ENCODE data around the gene MAD2L1BP.
"Not testable (repeated sequence)": the region's sequence is repeated elsewhere in the genome, so short reads cannot be mapped to it uniquely, and the experiment has no call there.

The MAD2L1BP gene, protein sequence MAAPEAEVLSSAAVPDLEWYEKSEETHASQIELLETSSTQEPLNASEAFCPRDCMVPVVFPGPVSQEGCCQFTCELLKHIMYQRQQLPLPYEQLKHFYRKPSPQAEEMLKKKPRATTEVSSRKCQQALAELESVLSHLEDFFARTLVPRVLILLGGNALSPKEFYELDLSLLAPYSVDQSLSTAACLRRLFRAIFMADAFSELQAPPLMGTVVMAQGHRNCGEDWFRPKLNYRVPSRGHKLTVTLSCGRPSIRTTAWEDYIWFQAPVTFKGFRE

GRCh38 chr6:43635387-43636307 lies at the start of gene MAD2L1BP:
Gene MAD2L1BP, plus strand, starts transcription at chr6:43635840. Its CDS starts 36 bp downstream, at chr6:43635876.
- DNase-seq (ENCODE audit: low spot score): peak; percentile 81

- DNase-seq (ENCODE audit: low spot score): no peak
Measured at GRCh38 chr6:43588194-43588593, 47.4 kb upstream of the MAD2L1BP start.

DNA sequence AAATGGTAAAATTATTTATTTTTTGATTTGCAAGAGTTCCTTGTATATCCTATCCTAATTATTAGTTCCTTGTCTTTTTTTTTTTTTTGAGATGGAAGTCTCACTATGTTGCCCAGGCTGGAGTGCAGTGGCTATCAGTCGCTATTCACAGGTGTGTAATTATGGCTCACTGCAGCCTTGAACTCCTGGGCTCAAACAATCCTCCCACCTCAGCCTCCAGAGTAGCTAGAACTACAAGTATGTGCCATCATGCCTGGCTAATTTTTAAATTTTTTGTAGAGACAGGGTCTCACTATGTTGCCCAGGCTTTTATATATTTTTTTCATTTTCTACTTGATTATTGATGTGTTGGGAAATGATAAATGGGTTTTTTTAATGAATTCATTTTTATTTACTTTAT lies 46.1 kb upstream of the MAD2L1BP start:
- not testable (repeated sequence) for DNase-seq (ENCODE audit: low spot score)

- no peak for DNase-seq (ENCODE audit: low spot score)
Measured at GRCh38 chr6:43593938-43594337, 41.7 kb upstream of the MAD2L1BP start.

GRCh38 chr6:43600595-43600994 lies 35.0 kb upstream of the MAD2L1BP start:
- no peak for DNase-seq (ENCODE audit: low spot score)

- DNase-seq (ENCODE audit: low spot score): no peak
Measured at GRCh38 chr6:43604174-43604573, 31.5 kb upstream of the MAD2L1BP start.

- no peak for DNase-seq (ENCODE audit: low spot score)
Measured at GRCh38 chr6:43606019-43606418, 29.6 kb upstream of the MAD2L1BP start.

DNA sequence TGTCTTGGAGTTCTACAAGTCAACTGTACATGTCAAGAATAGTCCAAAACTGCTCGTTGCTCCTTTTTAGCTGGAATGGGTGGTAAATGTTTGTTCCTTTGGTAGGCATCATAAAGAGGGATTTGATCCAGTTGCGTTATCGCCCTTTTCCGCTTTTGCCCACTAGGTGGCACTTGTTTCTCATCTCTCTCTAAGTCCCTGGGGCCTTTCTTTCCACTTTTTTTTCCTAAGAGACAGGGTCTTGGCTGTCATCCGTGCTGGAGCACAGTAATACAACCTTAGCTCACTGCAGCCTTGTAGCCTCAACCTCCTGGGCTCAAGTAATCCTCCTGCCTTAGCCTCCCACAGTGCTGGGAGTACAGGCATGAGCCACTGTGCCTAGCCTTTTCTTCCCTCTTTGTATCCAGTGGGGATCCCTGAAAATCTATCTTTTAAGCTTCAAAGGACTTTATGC lies 27.3 kb upstream of the MAD2L1BP start:
- peak; percentile 58 for DNase-seq (ENCODE audit: low spot score)

- DNase-seq (ENCODE audit: low spot score): peak; percentile 18
Measured at GRCh38 chr6:43608807-43609206, 26.8 kb upstream of the MAD2L1BP start.

DNA sequence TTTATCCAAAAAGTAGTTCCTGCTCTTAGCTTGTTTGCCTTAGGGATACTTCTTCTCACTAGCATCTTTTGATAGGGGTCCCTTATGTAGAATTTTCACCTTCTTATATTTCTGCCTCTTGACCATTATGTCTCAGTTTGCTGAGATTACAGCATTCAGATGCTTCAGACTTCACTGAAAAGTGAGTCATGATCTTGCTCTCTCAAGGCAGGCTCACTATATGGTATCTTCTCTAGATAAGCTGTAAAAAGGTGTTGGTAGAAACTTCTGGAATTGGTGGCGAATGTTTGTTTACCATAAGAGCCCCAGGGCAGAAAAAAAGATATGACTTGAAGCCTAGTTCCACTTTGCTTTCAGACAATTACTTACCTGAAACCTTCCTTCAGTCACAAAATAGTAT lies 26.2 kb upstream of the MAD2L1BP start:
- DNase-seq (ENCODE audit: low spot score): no peak

DNA sequence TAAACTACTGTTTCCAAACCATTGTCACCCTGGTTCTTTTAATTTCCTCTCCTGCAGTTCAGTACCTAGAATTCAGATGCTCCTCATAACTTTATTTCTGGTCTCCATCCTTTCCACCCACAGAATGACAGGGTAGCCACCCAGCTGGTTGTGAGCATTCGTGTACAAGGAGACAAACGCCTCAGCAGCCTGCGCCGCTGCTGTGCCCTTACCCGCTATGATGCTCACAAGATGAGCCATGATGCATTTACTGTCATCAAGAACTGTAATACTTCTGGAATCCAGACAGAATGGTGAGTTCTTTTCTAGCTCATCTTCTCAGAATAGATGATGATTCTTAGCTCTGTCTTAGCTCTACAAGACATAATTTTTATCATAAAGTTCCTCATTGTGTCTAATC lies 25.2 kb upstream of the MAD2L1BP start:
- no peak for DNase-seq (ENCODE audit: low spot score)

DNA sequence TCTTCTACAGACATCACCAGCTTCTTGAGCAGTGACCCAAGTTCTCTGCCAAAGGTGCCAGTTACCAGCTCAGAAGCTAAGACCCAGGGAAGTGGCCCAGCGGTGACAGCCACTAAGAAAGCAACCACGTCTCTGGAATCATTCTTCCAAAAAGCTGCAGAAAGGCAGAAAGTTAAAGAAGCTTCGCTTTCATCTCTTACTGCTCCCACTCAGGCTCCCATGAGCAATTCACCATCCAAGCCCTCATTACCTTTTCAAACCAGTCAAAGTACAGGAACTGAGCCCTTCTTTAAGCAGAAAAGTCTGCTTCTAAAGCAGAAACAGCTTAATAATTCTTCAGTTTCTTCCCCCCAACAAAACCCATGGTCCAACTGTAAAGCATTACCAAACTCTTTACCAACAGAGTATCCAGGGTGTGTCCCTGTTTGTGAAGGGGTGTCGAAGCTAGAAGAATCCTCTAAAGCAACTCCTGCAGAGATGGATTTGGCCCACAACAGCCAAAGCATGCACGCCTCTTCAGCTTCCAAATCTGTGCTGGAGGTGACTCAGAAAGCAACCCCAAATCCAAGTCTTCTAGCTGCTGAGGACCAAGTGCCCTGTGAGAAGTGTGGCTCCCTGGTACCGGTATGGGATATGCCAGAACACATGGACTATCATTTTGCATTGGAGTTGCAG lies 21.8 kb upstream of the MAD2L1BP start:
- DNase-seq (ENCODE audit: low spot score): no peak

GRCh38 chr6:43614396-43614730 lies 21.3 kb upstream of the MAD2L1BP start:
- DNase-seq (ENCODE audit: low spot score): no peak

GRCh38 chr6:43616725-43617472 lies 18.7 kb upstream of the MAD2L1BP start:
- no peak for DNase-seq (ENCODE audit: low spot score)

GRCh38 chr6:43621078-43621835 lies 14.4 kb upstream of the MAD2L1BP start:
- DNase-seq (ENCODE audit: low spot score): no peak

DNA sequence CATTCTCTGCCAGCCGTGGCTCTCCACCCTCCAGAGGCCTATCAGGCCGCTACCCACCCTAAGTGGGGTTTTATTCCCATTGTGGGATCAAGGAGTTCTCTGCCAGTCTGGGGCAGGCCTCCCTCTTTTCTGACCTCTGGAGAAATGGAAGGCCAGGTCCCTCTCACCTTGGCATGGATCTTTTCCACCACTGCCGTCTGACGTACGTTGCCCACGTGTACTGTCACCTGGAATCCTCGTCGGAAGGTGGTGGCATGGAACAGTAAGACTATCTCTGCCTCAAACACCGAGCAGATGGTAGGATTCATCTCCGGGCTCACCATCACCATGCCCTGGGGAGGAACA lies 13.8 kb upstream of the MAD2L1BP start:
- no peak for DNase-seq (ENCODE audit: low spot score)

DNA sequence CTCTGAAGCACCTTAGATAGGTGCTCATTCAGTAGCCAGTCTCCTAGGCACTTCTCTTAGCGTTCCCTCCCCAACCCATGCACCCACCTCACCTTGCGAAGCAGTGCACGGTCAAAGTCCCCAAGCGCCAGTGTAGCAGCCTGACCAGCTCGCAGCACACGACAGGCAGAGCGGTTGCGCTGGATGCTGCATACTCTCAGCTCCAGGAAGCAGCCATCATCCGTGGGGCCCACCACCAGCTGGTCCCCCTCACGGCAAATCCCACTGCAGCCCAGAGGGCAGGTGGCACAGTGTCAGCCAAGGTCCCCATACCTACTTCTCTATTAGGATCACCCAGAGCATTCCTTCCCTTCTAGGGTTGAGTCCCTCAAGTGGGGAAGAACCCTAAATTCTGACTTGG lies 13.1 kb upstream of the MAD2L1BP start:
- no peak for DNase-seq (ENCODE audit: low spot score)

DNA sequence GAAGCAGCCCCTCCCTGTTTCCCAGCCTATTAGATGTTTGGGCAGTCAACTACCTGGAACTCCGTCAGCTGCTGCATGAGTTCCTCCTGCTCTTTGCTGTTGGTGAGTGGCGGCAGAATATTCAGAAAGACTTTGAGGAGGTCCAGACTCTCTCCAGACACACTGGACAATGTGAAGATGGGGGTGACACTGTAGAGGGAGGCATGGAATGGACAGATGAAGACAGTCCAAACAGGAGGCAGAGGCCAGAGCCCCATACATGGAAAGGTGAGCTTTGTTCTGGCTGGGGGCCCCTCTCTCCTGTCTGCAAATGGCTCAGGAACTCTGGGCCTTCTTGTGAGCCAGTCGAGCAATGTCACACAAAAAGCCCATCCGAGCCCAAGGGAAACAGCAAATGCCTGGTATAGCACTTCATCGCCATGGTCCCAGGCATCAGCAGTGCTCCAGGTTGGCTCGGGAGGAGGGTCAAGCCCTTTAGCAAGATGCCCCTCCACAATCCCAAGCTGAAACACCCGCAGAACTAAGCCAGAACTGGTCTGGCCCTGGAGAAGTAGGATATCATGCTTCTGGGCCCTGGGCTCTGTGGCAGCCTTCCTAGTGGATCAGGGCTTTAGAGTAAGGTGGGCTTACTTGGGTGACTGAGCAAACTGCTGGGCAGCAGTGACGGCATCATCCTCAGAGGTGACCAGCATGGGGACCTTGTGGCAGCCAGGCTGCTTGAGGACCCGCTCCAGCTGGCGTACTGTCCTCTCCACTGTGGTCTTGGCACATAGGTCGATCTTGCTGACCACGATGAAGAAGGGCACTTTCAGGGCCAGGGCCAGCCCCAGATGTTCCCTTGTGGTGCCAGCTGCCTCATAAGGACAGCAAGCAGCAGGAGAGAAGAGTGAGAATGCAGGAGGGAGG lies 11.5 kb upstream of the MAD2L1BP start:
- DNase-seq (ENCODE audit: low spot score): no peak

DNA sequence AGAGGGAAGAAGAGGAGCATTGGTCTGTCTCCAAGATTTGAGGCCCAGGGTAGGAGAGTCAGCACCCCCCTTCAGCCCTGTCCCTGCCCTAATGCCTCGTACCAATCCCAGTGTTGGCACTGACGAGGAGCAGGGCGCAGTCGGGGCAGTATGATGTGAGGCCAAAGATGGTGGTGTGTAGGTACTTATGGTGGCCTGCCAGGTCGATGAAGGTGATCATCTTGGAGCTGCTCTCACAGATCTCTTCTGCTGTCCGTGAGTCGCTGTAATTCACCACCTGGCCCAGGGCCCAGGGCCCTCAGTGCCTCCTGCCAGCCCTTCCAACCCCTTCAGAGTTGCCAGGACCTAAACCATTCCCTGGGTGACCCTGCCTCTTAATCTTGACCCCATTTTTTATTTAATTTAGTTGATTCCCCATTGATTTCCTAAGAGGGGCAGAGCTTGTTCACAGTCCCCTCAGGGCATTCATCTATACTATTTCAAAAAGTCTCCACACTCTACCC lies 10.8 kb upstream of the MAD2L1BP start:
- no peak for DNase-seq (ENCODE audit: low spot score)

DNA sequence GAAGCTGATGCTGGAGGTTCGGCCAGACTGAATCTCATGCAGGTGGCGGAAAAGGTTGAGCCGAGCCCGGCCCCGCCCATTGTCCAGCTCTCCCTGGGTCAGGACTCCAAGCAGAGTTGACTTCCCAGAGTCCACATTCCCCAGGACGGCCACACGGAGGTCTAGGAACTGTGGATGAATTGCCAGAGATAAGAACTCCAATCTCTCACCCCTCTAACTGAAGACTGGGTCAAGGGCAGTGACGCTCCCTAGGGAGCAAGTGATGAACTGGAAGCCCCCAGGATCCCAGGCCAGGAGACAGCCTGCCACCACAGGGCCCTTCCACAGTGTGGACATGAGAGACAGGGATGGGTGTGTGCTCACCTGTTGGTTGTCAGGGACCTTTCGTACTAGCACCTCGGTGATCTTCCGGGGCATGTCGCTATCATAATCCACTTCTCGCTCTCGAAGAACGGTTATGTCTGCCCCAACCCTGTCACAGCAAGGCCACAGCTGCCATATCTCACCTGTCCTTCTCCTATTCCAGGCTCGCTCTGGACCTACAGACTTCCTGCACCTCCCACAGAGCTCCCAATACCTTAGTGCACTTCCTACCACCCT lies 10.1 kb upstream of the MAD2L1BP start:
- DNase-seq (ENCODE audit: low spot score): no peak
